ENCODE data around the gene OR6J1. TPM values are rescaled to one million over a fixed set of nuclear protein-coding genes. Genes with fewer than 3 reads are reported as not detected.

OR6J1 gene
- total and polyA plus RNA-seq, 2 of the 8 experiments (the other 6 are each of a cell fraction or from before 2014, with no cell fraction given), result not detected

- TF ChIP-seq TBP (IDR thresholded peaks at IDR 0.05; ENCODE audit: low read depth, low read length) (peak; percentile 50), POLR2AphosphoS5 (IDR thresholded peaks at IDR 0.05; ENCODE audit: low read depth, low read length) (peak; percentile 72; the same call in 1 of the 2 replicates), RXRA (IDR thresholded peaks at IDR 0.05; ENCODE audit: insufficient read depth, low read depth, low read length) (no peak), RNF2 (IDR thresholded peaks at IDR 0.05; ENCODE audit: borderline replicate concordance, low read depth, low read length, missing control alignments, poor library complexity, severe bottlenecking) (no peak), FOSL1 (IDR thresholded peaks at IDR 0.05; ENCODE audit: insufficient read depth, low read depth, low read length) (no peak), SP1 (IDR thresholded peaks at IDR 0.05; ENCODE audit: low read depth, low read length) (peak; percentile 15; the same call in 1 of the 2 replicates), NANOG (IDR thresholded peaks at IDR 0.05; ENCODE audit: insufficient read depth, low read depth, low read length, poor library complexity, severe bottlenecking) (no peak), EP300 (IDR thresholded peaks at IDR 0.05; ENCODE audit: borderline replicate concordance in 1 of 2, low read depth in 2 of 2, low read length in 2 of 2) (0 out of 3 replicates have a peak, but pooled peaks of 1 of the 2 experiments have one; percentile 31), GABPA (IDR thresholded peaks at IDR 0.05; ENCODE audit: borderline replicate concordance, insufficient read depth, low read length) (no peak), TAF1 (IDR thresholded peaks at IDR 0.05; ENCODE audit: low read depth, low read length) (peak; percentile 89), BRCA1 (IDR thresholded peaks at IDR 0.05; ENCODE audit: low read depth, low read length) (no peak), JUND (IDR thresholded peaks at IDR 0.05; ENCODE audit: low read length) (no peak), EGR1 (IDR thresholded peaks at IDR 0.05; ENCODE audit: borderline replicate concordance, low read depth, low read length) (no peak), SIN3A (conservative IDR thresholded peaks at IDR 0.05 in 1 of 2, IDR thresholded peaks at IDR 0.05 in 1 of 2; ENCODE audit: low read depth in 1 of 2, low read length in 2 of 2) (peak; percentile 72 to 91; a peak in 2 of 4 replicates), CBX8 (IDR thresholded peaks at IDR 0.05; ENCODE audit: borderline replicate concordance, low read depth, low read length) (no peak), POLR2A (IDR thresholded peaks at IDR 0.05; ENCODE audit: control extremely low read depth in 1 of 2, low read depth in 2 of 2, low read length in 2 of 2) (peak; percentile 60 to 78; a peak in 2 of 3 replicates), CEBPB (IDR thresholded peaks at IDR 0.05; ENCODE audit: low read depth, low read length) (no peak), YY1 (IDR thresholded peaks at IDR 0.05; ENCODE audit: low read depth, low read length) (0 out of 2 replicates have a peak, but pooled peaks have one; percentile 20), SP4 (IDR thresholded peaks at IDR 0.05; ENCODE audit: low read length) (no peak), SIRT6 (IDR thresholded peaks at IDR 0.05; ENCODE audit: low read length) (no peak), SIX5 (IDR thresholded peaks at IDR 0.05; ENCODE audit: low read depth, low read length) (no peak), USF2 (IDR thresholded peaks at IDR 0.05; ENCODE audit: low read length) (peak; percentile 67), GTF2F1 (IDR thresholded peaks at IDR 0.05; ENCODE audit: borderline replicate concordance, low read depth, low read length) (no peak)
Measured at GRCh38 chr14:22598099-22598895, 45.9 kb downstream of the OR6J1 start, which contains the start of gene ABHD4 (continued).
